ENCODE data around the gene CTAG1B.
"Not testable (repeated sequence)": the region's sequence is repeated elsewhere in the genome, so short reads cannot be mapped to it uniquely, and the experiment has no call there.

GRCh38 chrX:154641740-154642139 lies 22.7 kb upstream of the CTAG1B start:
- TF ChIP-seq, protein P1, sequence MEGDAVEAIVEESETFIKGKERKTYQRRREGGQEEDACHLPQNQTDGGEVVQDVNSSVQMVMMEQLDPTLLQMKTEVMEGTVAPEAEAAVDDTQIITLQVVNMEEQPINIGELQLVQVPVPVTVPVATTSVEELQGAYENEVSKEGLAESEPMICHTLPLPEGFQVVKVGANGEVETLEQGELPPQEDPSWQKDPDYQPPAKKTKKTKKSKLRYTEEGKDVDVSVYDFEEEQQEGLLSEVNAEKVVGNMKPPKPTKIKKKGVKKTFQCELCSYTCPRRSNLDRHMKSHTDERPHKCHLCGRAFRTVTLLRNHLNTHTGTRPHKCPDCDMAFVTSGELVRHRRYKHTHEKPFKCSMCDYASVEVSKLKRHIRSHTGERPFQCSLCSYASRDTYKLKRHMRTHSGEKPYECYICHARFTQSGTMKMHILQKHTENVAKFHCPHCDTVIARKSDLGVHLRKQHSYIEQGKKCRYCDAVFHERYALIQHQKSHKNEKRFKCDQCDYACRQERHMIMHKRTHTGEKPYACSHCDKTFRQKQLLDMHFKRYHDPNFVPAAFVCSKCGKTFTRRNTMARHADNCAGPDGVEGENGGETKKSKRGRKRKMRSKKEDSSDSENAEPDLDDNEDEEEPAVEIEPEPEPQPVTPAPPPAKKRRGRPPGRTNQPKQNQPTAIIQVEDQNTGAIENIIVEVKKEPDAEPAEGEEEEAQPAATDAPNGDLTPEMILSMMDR (IDR thresholded peaks at IDR 0.05): not testable (repeated sequence)
- TF ChIP-seq ZFX (IDR thresholded peaks at IDR 0.05; ENCODE audit: borderline replicate concordance): not testable (repeated sequence)

Measured in 22Rv1 (cell line).